Measurements from ENCODE around the gene CBLN3. TPM values are rescaled to one million over a fixed set of nuclear protein-coding genes. Genes with fewer than 3 reads are reported as not detected.

CBLN3 gene
- polyA plus RNA-seq, 1 donor from 2014 or later: not detected

DNA sequence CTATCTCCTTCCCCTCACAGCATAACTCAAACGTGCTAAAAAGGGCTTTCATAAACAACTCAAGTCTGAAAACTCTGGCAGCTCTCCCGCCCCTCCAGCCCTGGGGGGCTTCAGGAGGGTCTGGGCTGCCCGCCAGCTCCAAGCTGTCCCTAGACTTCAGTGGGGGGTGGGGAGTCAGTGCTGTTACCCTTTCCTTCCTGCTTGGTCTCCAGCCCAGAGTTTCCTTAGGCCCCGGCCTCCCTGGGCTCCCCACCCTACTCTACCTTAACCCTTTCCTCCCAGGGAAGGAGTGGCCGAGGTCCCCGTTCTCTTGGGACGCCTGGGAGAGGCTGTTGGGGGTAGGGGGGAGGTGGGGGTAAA, 31.2 kb downstream of the CBLN3 start:
- peaks cover 11% of the 10 kb centered on the region for H3K79me2 ChIP-seq (replicated peaks; ENCODE audit: insufficient read depth, low read length)
- no peaks in the 10 kb centered on the region for H3F3A ChIP-seq (ENCODE audit: insufficient read depth, low read length, poor library complexity, severe bottlenecking)
- no peak overlapping the region for H3K4me2 ChIP-seq (ENCODE audit: low read length)
- no peak overlapping the region for H3K27ac ChIP-seq (ENCODE audit: low read length)
- peaks cover 3% of the 10 kb centered on the region for H3K27me3 ChIP-seq (ENCODE audit: insufficient read depth, low read depth, low read length)
- no peaks in the 10 kb centered on the region for H3K9me3 ChIP-seq (ENCODE audit: low read length)
- no peak overlapping the region for H3K9ac ChIP-seq (ENCODE audit: low read length)
- no peak overlapping the region for H2AFZ ChIP-seq (ENCODE audit: low read depth, low read length)
- H3K4me3 ChIP-seq (ENCODE audit: low read length): peak overlapping the region; percentile 82
- H3K9me2 ChIP-seq (ENCODE audit: insufficient read depth, low read length): no peaks in the 10 kb centered on the region
- no peaks in the 10 kb centered on the region for H4K20me1 ChIP-seq (ENCODE audit: insufficient read depth)
- TF ChIP-seq, protein P1, sequence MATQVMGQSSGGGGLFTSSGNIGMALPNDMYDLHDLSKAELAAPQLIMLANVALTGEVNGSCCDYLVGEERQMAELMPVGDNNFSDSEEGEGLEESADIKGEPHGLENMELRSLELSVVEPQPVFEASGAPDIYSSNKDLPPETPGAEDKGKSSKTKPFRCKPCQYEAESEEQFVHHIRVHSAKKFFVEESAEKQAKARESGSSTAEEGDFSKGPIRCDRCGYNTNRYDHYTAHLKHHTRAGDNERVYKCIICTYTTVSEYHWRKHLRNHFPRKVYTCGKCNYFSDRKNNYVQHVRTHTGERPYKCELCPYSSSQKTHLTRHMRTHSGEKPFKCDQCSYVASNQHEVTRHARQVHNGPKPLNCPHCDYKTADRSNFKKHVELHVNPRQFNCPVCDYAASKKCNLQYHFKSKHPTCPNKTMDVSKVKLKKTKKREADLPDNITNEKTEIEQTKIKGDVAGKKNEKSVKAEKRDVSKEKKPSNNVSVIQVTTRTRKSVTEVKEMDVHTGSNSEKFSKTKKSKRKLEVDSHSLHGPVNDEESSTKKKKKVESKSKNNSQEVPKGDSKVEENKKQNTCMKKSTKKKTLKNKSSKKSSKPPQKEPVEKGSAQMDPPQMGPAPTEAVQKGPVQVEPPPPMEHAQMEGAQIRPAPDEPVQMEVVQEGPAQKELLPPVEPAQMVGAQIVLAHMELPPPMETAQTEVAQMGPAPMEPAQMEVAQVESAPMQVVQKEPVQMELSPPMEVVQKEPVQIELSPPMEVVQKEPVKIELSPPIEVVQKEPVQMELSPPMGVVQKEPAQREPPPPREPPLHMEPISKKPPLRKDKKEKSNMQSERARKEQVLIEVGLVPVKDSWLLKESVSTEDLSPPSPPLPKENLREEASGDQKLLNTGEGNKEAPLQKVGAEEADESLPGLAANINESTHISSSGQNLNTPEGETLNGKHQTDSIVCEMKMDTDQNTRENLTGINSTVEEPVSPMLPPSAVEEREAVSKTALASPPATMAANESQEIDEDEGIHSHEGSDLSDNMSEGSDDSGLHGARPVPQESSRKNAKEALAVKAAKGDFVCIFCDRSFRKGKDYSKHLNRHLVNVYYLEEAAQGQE (IDR thresholded peaks at IDR 0.05; ENCODE audit: borderline replicate concordance): no peak
- TF ChIP-seq EZH2 (IDR thresholded peaks at IDR 0.05; ENCODE audit: borderline replicate concordance, insufficient read depth, low read length, poor library complexity, severe bottlenecking): no peak
- no peaks in the 10 kb centered on the region for H3K36me3 ChIP-seq (ENCODE audit: insufficient read depth, low read length)

DNA sequence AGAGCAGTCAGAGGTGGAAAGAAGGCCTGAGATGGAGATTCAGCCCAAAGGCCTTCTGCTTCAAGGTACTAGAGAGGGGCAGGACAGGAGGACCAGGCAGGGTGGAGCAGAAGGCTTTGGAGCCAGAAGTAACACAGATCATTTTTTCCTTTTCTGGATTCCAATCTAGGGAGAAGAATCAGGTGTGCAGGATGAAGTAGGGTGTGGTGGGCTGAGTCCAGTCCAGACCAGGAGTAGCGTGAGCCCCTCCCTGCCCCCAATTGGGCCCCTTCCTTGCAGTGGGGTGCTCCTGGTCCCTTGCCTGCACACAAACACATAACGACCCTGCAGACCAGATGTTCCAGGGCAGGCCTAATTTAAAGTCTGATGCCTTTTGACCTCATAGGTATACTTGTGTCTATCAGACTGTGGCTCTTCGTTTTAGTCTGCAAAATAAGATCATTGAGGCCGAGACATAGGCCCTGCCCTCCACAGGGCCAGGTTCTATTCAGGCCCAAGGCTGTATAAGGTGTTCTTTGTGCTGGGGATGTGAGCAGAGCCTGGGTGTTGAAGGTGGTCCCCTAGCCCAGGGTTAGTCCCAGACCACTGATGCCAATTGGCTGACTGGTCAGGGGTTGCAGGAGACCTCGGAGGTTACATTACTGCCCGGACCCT, 31.7 kb downstream of the CBLN3 start:
- H3K4me2 ChIP-seq (ENCODE audit: low read length): no peak overlapping the region
- no peak overlapping the region for H2AFZ ChIP-seq (ENCODE audit: low read depth, low read length)
- H3K4me3 ChIP-seq (ENCODE audit: low read length): no peak overlapping the region
- H3K36me3 ChIP-seq (ENCODE audit: insufficient read depth, low read length): no peaks in the 10 kb centered on the region
- H4K20me1 ChIP-seq (ENCODE audit: insufficient read depth): no peaks in the 10 kb centered on the region
- no peaks in the 10 kb centered on the region for H3K9me2 ChIP-seq (ENCODE audit: insufficient read depth, low read length)
- H3K79me2 ChIP-seq (replicated peaks; ENCODE audit: insufficient read depth, low read length): peaks cover 11% of the 10 kb centered on the region
- no peaks in the 10 kb centered on the region for H3K9me3 ChIP-seq (ENCODE audit: low read length)
- no peaks in the 10 kb centered on the region for H3F3A ChIP-seq (ENCODE audit: insufficient read depth, low read length, poor library complexity, severe bottlenecking)
- H3K27ac ChIP-seq (ENCODE audit: low read length): no peak overlapping the region
- TF ChIP-seq, protein P2, sequence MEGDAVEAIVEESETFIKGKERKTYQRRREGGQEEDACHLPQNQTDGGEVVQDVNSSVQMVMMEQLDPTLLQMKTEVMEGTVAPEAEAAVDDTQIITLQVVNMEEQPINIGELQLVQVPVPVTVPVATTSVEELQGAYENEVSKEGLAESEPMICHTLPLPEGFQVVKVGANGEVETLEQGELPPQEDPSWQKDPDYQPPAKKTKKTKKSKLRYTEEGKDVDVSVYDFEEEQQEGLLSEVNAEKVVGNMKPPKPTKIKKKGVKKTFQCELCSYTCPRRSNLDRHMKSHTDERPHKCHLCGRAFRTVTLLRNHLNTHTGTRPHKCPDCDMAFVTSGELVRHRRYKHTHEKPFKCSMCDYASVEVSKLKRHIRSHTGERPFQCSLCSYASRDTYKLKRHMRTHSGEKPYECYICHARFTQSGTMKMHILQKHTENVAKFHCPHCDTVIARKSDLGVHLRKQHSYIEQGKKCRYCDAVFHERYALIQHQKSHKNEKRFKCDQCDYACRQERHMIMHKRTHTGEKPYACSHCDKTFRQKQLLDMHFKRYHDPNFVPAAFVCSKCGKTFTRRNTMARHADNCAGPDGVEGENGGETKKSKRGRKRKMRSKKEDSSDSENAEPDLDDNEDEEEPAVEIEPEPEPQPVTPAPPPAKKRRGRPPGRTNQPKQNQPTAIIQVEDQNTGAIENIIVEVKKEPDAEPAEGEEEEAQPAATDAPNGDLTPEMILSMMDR (IDR thresholded peaks at IDR 0.05; ENCODE audit: poor library complexity, severe bottlenecking): no peak
- no peak for TF ChIP-seq RAD21 (conservative IDR thresholded peaks at IDR 0.05)
- TF ChIP-seq POLR2AphosphoS5 (IDR thresholded peaks at IDR 0.05): no peak
- no peak for TF ChIP-seq EZH2 (IDR thresholded peaks at IDR 0.05; ENCODE audit: borderline replicate concordance, insufficient read depth, low read length, poor library complexity, severe bottlenecking)
- no peak for TF ChIP-seq SMC3 (conservative IDR thresholded peaks at IDR 0.05; ENCODE audit: poor library complexity)
- TF ChIP-seq, protein P1 (IDR thresholded peaks at IDR 0.05; ENCODE audit: borderline replicate concordance): no peak
- TF ChIP-seq MXI1 (conservative IDR thresholded peaks at IDR 0.05; ENCODE audit: poor library complexity, severe bottlenecking): no peak
- H3K27me3 ChIP-seq (ENCODE audit: insufficient read depth, low read depth, low read length): peaks cover 3% of the 10 kb centered on the region
- H3K9ac ChIP-seq (ENCODE audit: low read length): no peak overlapping the region
